DOHH2 (cell line): Measurements from ENCODE around the gene AKAP7.

Experiments
- EZH2phosphoT487 ChIP-seq: fragments of 200-600 bp; sonication (generic); IDR thresholded peaks from 2 replicates; pipeline ENCODE4 v1.6.1; 2017; ENCODE audit warnings: borderline replicate concordance, mild to moderate bottlenecking, antibody characterized with exemption, low read length, moderate library complexity, mixed read lengths
- TF ChIP-seq, protein P1 (sequence below): fragments of 200-600 bp; sonication (generic); IDR thresholded peaks from one replicate; pipeline ENCODE4 v1.5.1; 2014; ENCODE audit warnings: antibody characterized with exemption, mild to moderate bottlenecking, low read depth, low read length; ENCODE audit not compliant: poor library complexity, severe bottlenecking

DNA sequence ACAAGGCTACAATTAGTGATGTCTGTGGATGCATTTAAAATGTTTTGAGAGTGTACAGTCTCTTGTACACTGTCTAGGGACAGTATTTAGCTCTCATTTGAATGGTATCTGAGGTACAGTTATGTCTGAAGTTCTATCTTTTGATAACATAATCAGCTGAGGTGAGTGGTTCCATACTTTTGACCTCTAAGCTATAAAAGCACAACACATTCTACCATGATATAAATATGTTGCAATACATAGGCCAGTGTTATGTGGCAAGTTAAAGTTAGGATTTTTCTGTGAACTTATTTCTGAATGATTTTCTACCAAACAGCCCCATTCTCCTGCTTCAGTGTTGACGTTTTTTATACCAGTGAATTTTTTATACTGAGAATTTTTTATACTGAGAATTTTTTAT, 77.6 kb downstream of the AKAP7 start:
- TF ChIP-seq EZH2phosphoT487 = no peak
- TF ChIP-seq, protein P1, sequence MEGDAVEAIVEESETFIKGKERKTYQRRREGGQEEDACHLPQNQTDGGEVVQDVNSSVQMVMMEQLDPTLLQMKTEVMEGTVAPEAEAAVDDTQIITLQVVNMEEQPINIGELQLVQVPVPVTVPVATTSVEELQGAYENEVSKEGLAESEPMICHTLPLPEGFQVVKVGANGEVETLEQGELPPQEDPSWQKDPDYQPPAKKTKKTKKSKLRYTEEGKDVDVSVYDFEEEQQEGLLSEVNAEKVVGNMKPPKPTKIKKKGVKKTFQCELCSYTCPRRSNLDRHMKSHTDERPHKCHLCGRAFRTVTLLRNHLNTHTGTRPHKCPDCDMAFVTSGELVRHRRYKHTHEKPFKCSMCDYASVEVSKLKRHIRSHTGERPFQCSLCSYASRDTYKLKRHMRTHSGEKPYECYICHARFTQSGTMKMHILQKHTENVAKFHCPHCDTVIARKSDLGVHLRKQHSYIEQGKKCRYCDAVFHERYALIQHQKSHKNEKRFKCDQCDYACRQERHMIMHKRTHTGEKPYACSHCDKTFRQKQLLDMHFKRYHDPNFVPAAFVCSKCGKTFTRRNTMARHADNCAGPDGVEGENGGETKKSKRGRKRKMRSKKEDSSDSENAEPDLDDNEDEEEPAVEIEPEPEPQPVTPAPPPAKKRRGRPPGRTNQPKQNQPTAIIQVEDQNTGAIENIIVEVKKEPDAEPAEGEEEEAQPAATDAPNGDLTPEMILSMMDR = no peak
